ENCODE results near the gene TMEM242.

DNA sequence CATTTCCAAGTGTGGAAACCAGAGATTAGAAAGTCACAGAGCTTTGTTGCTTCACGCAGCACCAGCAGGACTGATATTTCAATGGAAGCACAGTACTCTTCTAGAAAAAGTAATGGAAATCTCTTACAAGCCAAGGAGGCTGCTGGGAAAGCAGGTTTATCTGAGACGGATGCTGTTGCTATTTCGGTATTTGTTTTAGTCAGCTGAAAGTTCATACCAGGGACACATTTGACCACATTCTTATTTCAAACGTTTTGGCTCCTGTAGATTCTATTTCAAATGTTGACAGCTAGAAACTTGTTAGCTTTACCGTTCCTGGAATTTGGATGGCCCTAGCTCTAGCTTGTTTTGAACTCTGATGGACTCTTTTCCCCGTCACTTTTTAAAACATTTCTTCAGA is 3.7 kb upstream of the TMEM242 start:
- TF ChIP-seq, protein P1, sequence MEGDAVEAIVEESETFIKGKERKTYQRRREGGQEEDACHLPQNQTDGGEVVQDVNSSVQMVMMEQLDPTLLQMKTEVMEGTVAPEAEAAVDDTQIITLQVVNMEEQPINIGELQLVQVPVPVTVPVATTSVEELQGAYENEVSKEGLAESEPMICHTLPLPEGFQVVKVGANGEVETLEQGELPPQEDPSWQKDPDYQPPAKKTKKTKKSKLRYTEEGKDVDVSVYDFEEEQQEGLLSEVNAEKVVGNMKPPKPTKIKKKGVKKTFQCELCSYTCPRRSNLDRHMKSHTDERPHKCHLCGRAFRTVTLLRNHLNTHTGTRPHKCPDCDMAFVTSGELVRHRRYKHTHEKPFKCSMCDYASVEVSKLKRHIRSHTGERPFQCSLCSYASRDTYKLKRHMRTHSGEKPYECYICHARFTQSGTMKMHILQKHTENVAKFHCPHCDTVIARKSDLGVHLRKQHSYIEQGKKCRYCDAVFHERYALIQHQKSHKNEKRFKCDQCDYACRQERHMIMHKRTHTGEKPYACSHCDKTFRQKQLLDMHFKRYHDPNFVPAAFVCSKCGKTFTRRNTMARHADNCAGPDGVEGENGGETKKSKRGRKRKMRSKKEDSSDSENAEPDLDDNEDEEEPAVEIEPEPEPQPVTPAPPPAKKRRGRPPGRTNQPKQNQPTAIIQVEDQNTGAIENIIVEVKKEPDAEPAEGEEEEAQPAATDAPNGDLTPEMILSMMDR (conservative IDR thresholded peaks at IDR 0.05; ENCODE audit: low read length) = no peak
- no peak for TF ChIP-seq EZH2phosphoT487 (IDR thresholded peaks at IDR 0.05; ENCODE audit: borderline replicate concordance)

Measured in Loucy (cell line).